Endothelial cell (in vitro differentiated cells): ENCODE data around the gene LDB3. TPM values are rescaled to one million over a fixed set of nuclear protein-coding genes. Genes with fewer than 3 reads are reported as not detected.

Experiments used
- DNase-seq: peaks from one replicate; pipeline ENCODE4 v3.0.0; 2021; ENCODE audit warnings: low spot score
- H3K27ac Mint-ChIP-seq: one replicate; pipeline ENCODE4 v1.8.0; 2021; ENCODE audit warnings: mixed read lengths, inconsistent platforms; ENCODE audit not compliant: unreplicated experiment
- H3K27me3 Mint-ChIP-seq: one replicate; pipeline ENCODE4 v1.8.0; 2021; ENCODE audit warnings: mild to moderate bottlenecking, moderate library complexity, mixed read lengths, inconsistent platforms; ENCODE audit not compliant: unreplicated experiment
- H3K36me3 Mint-ChIP-seq: one replicate; pipeline ENCODE4 v1.8.0; 2021; ENCODE audit warnings: mild to moderate bottlenecking, low read depth, mixed read lengths, inconsistent platforms; ENCODE audit not compliant: unreplicated experiment
- H3K4me1 Mint-ChIP-seq: one replicate; pipeline ENCODE4 v1.8.0; 2021; ENCODE audit warnings: mild to moderate bottlenecking, mixed read lengths, inconsistent platforms; ENCODE audit not compliant: unreplicated experiment
- H3K4me3 Mint-ChIP-seq: one replicate; pipeline ENCODE4 v1.8.0; 2021; ENCODE audit warnings: mild to moderate bottlenecking, mixed read lengths, inconsistent platforms; ENCODE audit not compliant: unreplicated experiment
- H3K9me3 Mint-ChIP-seq: one replicate; pipeline ENCODE4 v1.8.0; 2021; ENCODE audit warnings: mixed read lengths, inconsistent platforms; ENCODE audit not compliant: unreplicated experiment
- long read RNA-seq: library from polyadenylated mRNA; unstranded; transcript quantifications from one replicate; pipeline ENCODE4 v2.0.0, GENCODE V29; 2020; ENCODE audit not compliant: unreplicated experiment
- total RNA-seq: library from RNA; stranded (reverse); fragmentation: NEBNext Ultra II Directional; extraction: Animal tissue kit (Norgen Biotek cat#: 25700); gene quantifications from one replicate; pipeline ENCODE4 v1.2.1, GENCODE V29; 2021; ENCODE audit not compliant: unreplicated experiment
- TF ChIP-seq, protein P1 (sequence below): fragments of 200-600 bp; sonication (generic); IDR thresholded peaks from one replicate; pipeline ENCODE4 v1.5.0; 2021; ENCODE audit warnings: antibody characterized with exemption; ENCODE audit not compliant: unreplicated experiment

LDB3 gene, protein sequence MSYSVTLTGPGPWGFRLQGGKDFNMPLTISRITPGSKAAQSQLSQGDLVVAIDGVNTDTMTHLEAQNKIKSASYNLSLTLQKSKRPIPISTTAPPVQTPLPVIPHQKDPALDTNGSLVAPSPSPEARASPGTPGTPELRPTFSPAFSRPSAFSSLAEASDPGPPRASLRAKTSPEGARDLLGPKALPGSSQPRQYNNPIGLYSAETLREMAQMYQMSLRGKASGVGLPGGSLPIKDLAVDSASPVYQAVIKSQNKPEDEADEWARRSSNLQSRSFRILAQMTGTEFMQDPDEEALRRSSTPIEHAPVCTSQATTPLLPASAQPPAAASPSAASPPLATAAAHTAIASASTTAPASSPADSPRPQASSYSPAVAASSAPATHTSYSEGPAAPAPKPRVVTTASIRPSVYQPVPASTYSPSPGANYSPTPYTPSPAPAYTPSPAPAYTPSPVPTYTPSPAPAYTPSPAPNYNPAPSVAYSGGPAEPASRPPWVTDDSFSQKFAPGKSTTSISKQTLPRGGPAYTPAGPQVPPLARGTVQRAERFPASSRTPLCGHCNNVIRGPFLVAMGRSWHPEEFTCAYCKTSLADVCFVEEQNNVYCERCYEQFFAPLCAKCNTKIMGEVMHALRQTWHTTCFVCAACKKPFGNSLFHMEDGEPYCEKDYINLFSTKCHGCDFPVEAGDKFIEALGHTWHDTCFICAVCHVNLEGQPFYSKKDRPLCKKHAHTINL
- 0.36 TPM for total RNA-seq
- long read RNA-seq: 0 reads

- Mint-ChIP-seq H3K4me3 (no peak within 1 kb of the TSS), H3K27me3 (peaks cover 19% of the 10 kb centered on the region), H3K36me3 (no peaks in the 10 kb centered on the region), H3K27ac (no peak within 1 kb of the TSS), H3K9me3 (no peaks in the 10 kb centered on the region), H3K4me1 (peaks cover 21% of the 10 kb centered on the region)
- TF ChIP-seq, protein P1, sequence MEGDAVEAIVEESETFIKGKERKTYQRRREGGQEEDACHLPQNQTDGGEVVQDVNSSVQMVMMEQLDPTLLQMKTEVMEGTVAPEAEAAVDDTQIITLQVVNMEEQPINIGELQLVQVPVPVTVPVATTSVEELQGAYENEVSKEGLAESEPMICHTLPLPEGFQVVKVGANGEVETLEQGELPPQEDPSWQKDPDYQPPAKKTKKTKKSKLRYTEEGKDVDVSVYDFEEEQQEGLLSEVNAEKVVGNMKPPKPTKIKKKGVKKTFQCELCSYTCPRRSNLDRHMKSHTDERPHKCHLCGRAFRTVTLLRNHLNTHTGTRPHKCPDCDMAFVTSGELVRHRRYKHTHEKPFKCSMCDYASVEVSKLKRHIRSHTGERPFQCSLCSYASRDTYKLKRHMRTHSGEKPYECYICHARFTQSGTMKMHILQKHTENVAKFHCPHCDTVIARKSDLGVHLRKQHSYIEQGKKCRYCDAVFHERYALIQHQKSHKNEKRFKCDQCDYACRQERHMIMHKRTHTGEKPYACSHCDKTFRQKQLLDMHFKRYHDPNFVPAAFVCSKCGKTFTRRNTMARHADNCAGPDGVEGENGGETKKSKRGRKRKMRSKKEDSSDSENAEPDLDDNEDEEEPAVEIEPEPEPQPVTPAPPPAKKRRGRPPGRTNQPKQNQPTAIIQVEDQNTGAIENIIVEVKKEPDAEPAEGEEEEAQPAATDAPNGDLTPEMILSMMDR: no peak
- DNase-seq: no peak
Observed at GRCh38 chr10:86668297-86669165, at the start of gene LDB3. TSS of gene LDB3 (plus strand) at chr10:86668511. CDS start at chr10:86668692, 181 bp downstream.

- Mint-ChIP-seq H3K36me3 (no peaks in the 10 kb centered on the region), H3K27ac (no peak overlapping the region), H3K27me3 (peaks cover 8% of the 10 kb centered on the region), H3K9me3 (no peaks in the 10 kb centered on the region), H3K4me1 (no peaks in the 10 kb centered on the region), H3K4me3 (no peak overlapping the region)
- TF ChIP-seq, protein P1: no peak
- DNase-seq: no peak
Observed at GRCh38 chr10:86628311-86628710, 40.0 kb upstream of the LDB3 start.

DNA sequence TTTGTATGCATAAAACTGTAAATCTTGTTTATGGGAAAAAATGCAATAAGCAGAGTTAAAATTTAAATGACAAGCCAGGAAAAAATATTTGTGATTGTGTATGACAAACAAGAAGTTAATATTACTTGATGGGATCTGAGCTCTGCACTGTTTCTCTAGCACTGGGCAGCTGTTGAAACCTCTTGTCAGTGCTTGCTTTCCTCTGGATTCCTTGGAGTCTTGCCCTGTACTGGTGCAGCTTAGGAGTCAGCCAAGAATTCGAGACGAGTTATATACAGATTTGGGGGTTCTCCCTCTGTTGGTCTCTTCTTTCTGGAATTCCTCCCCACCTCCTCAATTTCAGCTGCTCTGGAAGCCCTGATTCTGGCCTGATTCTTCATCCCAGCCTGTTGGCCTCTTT is 38.2 kb upstream of the LDB3 start:
- Mint-ChIP-seq H3K4me1 (no peaks in the 10 kb centered on the region), H3K27me3 (peaks cover 5% of the 10 kb centered on the region), H3K9me3 (no peaks in the 10 kb centered on the region), H3K36me3 (no peaks in the 10 kb centered on the region), H3K27ac (no peak overlapping the region), H3K4me3 (no peak overlapping the region)
- TF ChIP-seq, protein P1: no peak
- DNase-seq: no peak

DNA sequence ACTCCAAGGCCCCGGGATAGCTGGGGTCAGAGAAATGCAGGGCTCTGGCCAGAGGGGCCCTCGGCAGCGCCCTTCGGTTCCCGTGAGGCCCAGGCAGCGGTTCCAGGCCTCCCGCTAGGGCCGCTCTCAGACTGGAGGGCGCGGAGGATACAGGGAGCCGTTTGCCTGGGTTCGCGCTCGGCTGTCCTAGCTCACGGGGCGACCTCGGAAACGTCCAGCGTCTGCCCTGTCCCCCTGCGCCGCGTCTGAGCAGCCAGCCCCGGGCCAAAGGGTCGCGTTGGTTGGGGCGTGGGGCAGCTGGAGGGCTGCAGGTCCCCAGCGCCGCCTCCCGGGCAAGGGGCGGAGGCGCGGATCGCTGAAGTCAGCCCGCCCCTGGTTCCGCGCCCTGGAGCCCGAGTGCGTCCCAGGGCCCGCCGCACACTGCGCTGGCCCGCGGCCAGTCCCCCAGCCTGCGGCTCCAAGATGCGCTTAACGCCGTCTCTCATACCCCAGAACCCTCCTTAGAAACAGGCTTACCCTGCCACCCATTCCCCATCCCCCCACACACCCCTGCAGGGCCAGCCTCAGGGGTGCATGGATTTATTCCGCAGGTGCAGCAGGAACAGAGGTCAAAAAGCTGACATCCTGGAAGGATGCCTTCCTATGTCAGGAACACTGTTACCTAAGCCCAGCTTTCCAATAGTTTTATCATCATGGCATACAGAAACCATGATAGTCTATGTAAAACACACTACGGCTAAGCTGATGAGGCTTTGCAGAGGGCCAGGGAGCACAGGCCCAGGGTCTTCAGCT is 36.1 kb upstream of the LDB3 start:
- Mint-ChIP-seq H3K4me3 (no peak overlapping the region), H3K27ac (no peak overlapping the region)
- DNase-seq: peak; percentile 69

More for the DNA sequence above, 36.1 kb upstream of the LDB3 start:
- no peaks in the 10 kb centered on the region for H3K9me3 Mint-ChIP-seq
- H3K27me3 Mint-ChIP-seq: peaks cover 7% of the 10 kb centered on the region
- TF ChIP-seq, protein P1: no peak
- no peaks in the 10 kb centered on the region for H3K36me3 Mint-ChIP-seq
- no peaks in the 10 kb centered on the region for H3K4me1 Mint-ChIP-seq
